SK-N-SH treated with all-trans-retinoic acid at 6 μM for 48 hours (cell line): ENCODE data around the gene UBXN10.

Experiments
- ATAC-seq: fragments of 200-7000 bp; cut with Tn5 transposase; 3 replicates; pipeline ENCODE4 v1.9.1; 2020; ENCODE audit warnings: mild to moderate bottlenecking, moderate library complexity
- ARNTL ChIP-seq: fragments of 450-650 bp; formaldehyde crosslinking; IDR thresholded peaks from 2 replicates; pipeline ENCODE4 v1.5.0; 2020; ENCODE audit warnings: low read depth, mild to moderate bottlenecking, moderate library complexity, borderline replicate concordance
- BACH2 ChIP-seq: fragments of 250-450 bp; sonication (Bioruptor Pico); IDR thresholded peaks from 2 replicates; pipeline ENCODE4 v1.9.0; 2021; ENCODE audit warnings: mild to moderate bottlenecking, borderline replicate concordance
- CREB5 ChIP-seq: fragments of 250-450 bp; sonication (Bioruptor Pico); IDR thresholded peaks from 2 replicates; pipeline ENCODE4 v1.5.1; 2020; ENCODE audit warnings: low read depth, mild to moderate bottlenecking, moderate library complexity
- CSDC2 ChIP-seq: fragments of 250-450 bp; sonication (Bioruptor Pico); IDR thresholded peaks from 2 replicates; pipeline ENCODE4 v1.5.0; 2020; ENCODE audit warnings: mild to moderate bottlenecking, moderate library complexity
- CSRNP3 ChIP-seq: fragments of 250-450 bp; sonication (Bioruptor Pico); IDR thresholded peaks from 2 replicates; pipeline ENCODE4 v1.5.1; 2021; ENCODE audit warnings: mild to moderate bottlenecking, moderate library complexity
- ESRRG ChIP-seq: fragments of 250-450 bp; sonication (Bioruptor Pico); IDR thresholded peaks from 2 replicates; pipeline ENCODE4 v1.6.1; 2021; ENCODE audit warnings: mild to moderate bottlenecking
- GLIS3 ChIP-seq: fragments of 250-450 bp; sonication (Bioruptor Pico); IDR thresholded peaks from 2 replicates; pipeline ENCODE4 v1.5.0; 2020; ENCODE audit warnings: mild to moderate bottlenecking, moderate library complexity
- ISL1 ChIP-seq: fragments of 250-450 bp; sonication (Bioruptor Pico); IDR thresholded peaks from 2 replicates; pipeline ENCODE4 v2.1.2; 2022; ENCODE audit warnings: mild to moderate bottlenecking, moderate library complexity
- OSR1 ChIP-seq: fragments of 250-450 bp; sonication (Bioruptor Pico); IDR thresholded peaks from 2 replicates; pipeline ENCODE4 v1.8.0; 2022; ENCODE audit warnings: moderate library complexity, mild to moderate bottlenecking, inconsistent platforms
- POU6F1 ChIP-seq: fragments of 250-450 bp; sonication (Bioruptor Pico); IDR thresholded peaks from 2 replicates; pipeline ENCODE4 v1.8.0; 2021; ENCODE audit warnings: low read depth, mild to moderate bottlenecking, moderate library complexity, borderline replicate concordance
- PPARA ChIP-seq: fragments of 250-450 bp; sonication (Bioruptor Pico); IDR thresholded peaks from 2 replicates; pipeline ENCODE4 v1.5.0; 2020; ENCODE audit warnings: mild to moderate bottlenecking, borderline replicate concordance
- RARB ChIP-seq: fragments of 250-450 bp; sonication (Bioruptor Pico); IDR thresholded peaks from 2 replicates; pipeline ENCODE4 v1.8.0; 2021; ENCODE audit warnings: mild to moderate bottlenecking, moderate library complexity
- SNAI2 ChIP-seq: fragments of 250-450 bp; sonication (Bioruptor Pico); IDR thresholded peaks from 2 replicates; pipeline ENCODE4 v1.5.0; 2020; ENCODE audit warnings: mild to moderate bottlenecking, moderate library complexity
- TCF4 ChIP-seq: fragments of 250-450 bp; sonication (Bioruptor Pico); IDR thresholded peaks from 2 replicates; pipeline ENCODE4 v1.8.0; 2021; ENCODE audit warnings: mild to moderate bottlenecking, moderate library complexity, borderline replicate concordance
- TOX ChIP-seq: fragments of 250-450 bp; sonication (Bioruptor Pico); IDR thresholded peaks from 2 replicates; pipeline ENCODE4 v1.8.0; 2021; ENCODE audit warnings: mild to moderate bottlenecking, moderate library complexity, borderline replicate concordance
- TSHZ2 ChIP-seq: fragments of 250-450 bp; sonication (Bioruptor Pico); IDR thresholded peaks from 2 replicates; pipeline ENCODE4 v1.5.0; 2020; ENCODE audit warnings: mild to moderate bottlenecking, moderate library complexity
- ZC3H10 ChIP-seq: fragments of 250-450 bp; sonication (Bioruptor Pico); IDR thresholded peaks from 2 replicates; pipeline ENCODE4 v1.5.1; 2021; ENCODE audit warnings: mild to moderate bottlenecking, moderate library complexity
- ZFP3 ChIP-seq: fragments of 250-450 bp; sonication (Bioruptor Pico); IDR thresholded peaks from 2 replicates; pipeline ENCODE4 v1.5.0; 2020; ENCODE audit warnings: mild to moderate bottlenecking, moderate library complexity
- ZFP30 ChIP-seq: fragments of 450-650 bp; formaldehyde crosslinking; IDR thresholded peaks from 2 replicates; pipeline ENCODE4 v1.5.0; 2022; ENCODE audit warnings: mild to moderate bottlenecking, moderate library complexity
- ZNF565 ChIP-seq: fragments of 450-650 bp; formaldehyde crosslinking; conservative IDR thresholded peaks from 2 replicates; pipeline ENCODE4 v1.5.0; 2020; ENCODE audit warnings: low read depth, mild to moderate bottlenecking, moderate library complexity
- ZNF70 ChIP-seq: fragments of 450-650 bp; formaldehyde crosslinking; IDR thresholded peaks from 2 replicates; pipeline ENCODE4 v1.5.0; 2020; ENCODE audit warnings: mild to moderate bottlenecking, moderate library complexity
- ZNF8 ChIP-seq: fragments of 450-650 bp; formaldehyde crosslinking; IDR thresholded peaks from 2 replicates; pipeline ENCODE4 v1.5.0; 2020; ENCODE audit warnings: mild to moderate bottlenecking, moderate library complexity

Gene UBXN10

GRCh38 chr1:20183035-20183434 lies 2.9 kb upstream of the UBXN10 start:
- TF ChIP-seq TCF4 (CRISPR knock-in tag) (no peak), SNAI2 (CRISPR knock-in tag) (no peak), TOX (CRISPR knock-in tag) (no peak), ZFP30 (CRISPR knock-in tag) (no peak), CSDC2 (CRISPR knock-in tag) (no peak), CREB5 (CRISPR knock-in tag) (no peak), ARNTL (no peak), OSR1 (CRISPR knock-in tag) (no peak), ZNF70 (CRISPR knock-in tag) (no peak), BACH2 (CRISPR knock-in tag) (no peak), ISL1 (CRISPR knock-in tag) (no peak), GLIS3 (CRISPR knock-in tag) (no peak), POU6F1 (CRISPR knock-in tag) (no peak), ZNF565 (CRISPR knock-in tag) (no peak), PPARA (CRISPR knock-in tag) (no peak), CSRNP3 (CRISPR knock-in tag) (no peak), ESRRG (no peak), ZNF8 (CRISPR knock-in tag) (no peak), ZC3H10 (CRISPR knock-in tag) (no peak), ZFP3 (CRISPR knock-in tag) (no peak)
- ATAC-seq = no peak

GRCh38 chr1:20183616-20184271 lies 2.2 kb upstream of the UBXN10 start:
- no peak for ATAC-seq

GRCh38 chr1:20184481-20184900 lies 1.4 kb upstream of the UBXN10 start:
- TF ChIP-seq ZFP30 (CRISPR knock-in tag) (no peak), RARB (CRISPR knock-in tag) (no peak)
- no peak for ATAC-seq

More at GRCh38 chr1:20183616-20184271, 2.2 kb upstream of the UBXN10 start:
- TF ChIP-seq ZFP30 (CRISPR knock-in tag) = no peak
- no peak for TF ChIP-seq POU6F1 (CRISPR knock-in tag)
- no peak for TF ChIP-seq PPARA (CRISPR knock-in tag)
- TF ChIP-seq ZNF565 (CRISPR knock-in tag) = no peak

GRCh38 chr1:20184997-20185833 lies 681 bp upstream of the UBXN10 start:
- no peak for ATAC-seq
- TF ChIP-seq TSHZ2 (CRISPR knock-in tag) (no peak), ZNF565 (CRISPR knock-in tag) (no peak)
